Measurements from ENCODE around the gene OGA. TPM values are rescaled to one million over a fixed set of nuclear protein-coding genes. Genes with fewer than 3 reads are reported as not detected.

OGA gene
- total and polyA plus RNA-seq, 9 of the 15 experiments (the other 6 are each of a cell fraction or from before 2014, with no cell fraction given): 13.5 to 73.5 (median 59.5) TPM

- Histone ChIP-seq H3K36me3 (ENCODE audit: control insufficient read depth, insufficient read depth, low read length) (no peaks in the 10 kb centered on the region), H3K27ac (ENCODE audit: extremely low read depth, low read depth, low read length) (no peak overlapping the region), H3K27me3 (ENCODE audit: control insufficient read depth in 2 of 2, insufficient read depth in 2 of 2, low read length in 2 of 2) (peaks cover 23 to 49% of the 10 kb centered on the region in 2 experiments), H3K79me2 (ENCODE audit: control insufficient read depth, insufficient read depth, low read length) (no peaks in the 10 kb centered on the region), H4K20me1 (replicated peaks; ENCODE audit: control insufficient read depth, insufficient read depth, low read length) (0 out of 2 replicates have a peak, but pooled peaks cover 5% of the 10 kb centered on the region), H2AFZ (ENCODE audit: low read depth, low read length) (no peak overlapping the region), H3K9me1 (ENCODE audit: control insufficient read depth, insufficient read depth, low read length) (no peaks in the 10 kb centered on the region), H3K4me3 (no peak overlapping the region), H3K9ac (ENCODE audit: insufficient read depth in 1 of 2, low read depth in 2 of 2, low read length in 2 of 2) (no peak overlapping the region), H3K9me3 (replicated peaks; ENCODE audit: control insufficient read depth, insufficient read depth, low read depth, low read length) (no peaks in the 10 kb centered on the region), H3K4me1 (replicated peaks in 1 of 2; ENCODE audit: control insufficient read depth in 2 of 2, insufficient read depth in 2 of 2, low read length in 2 of 2) (peaks cover 0 to 15% of the 10 kb centered on the region in 2 experiments; a peak in 2 of 5 replicates), H3K4me2 (ENCODE audit: insufficient read depth, low read length) (no peak overlapping the region)
- DNase-seq (ENCODE audit: extremely low read depth in 1 of 4, low spot score in 3 of 4) (no peak), ATAC-seq (no peak), FAIRE-seq (no peak)
- TF ChIP-seq SUPT5H (IDR thresholded peaks at IDR 0.05): no peak
- no peak for TF ChIP-seq ZNF780A (CRISPR knock-in tag; IDR thresholded peaks at IDR 0.05)
- no peak for TF ChIP-seq GABPA (tag; conservative IDR thresholded peaks at IDR 0.05; ENCODE audit: low read depth)
- TF ChIP-seq MBD1 (CRISPR knock-in tag; IDR thresholded peaks at IDR 0.05): no peak
- TF ChIP-seq ZKSCAN1 (IDR thresholded peaks at IDR 0.05; ENCODE audit: low read depth, low read length): no peak
- no peak for TF ChIP-seq KHSRP (IDR thresholded peaks at IDR 0.05)
- no peak for TF ChIP-seq ZNF165 (CRISPR knock-in tag; IDR thresholded peaks at IDR 0.05; ENCODE audit: borderline replicate concordance)
- no peak for TF ChIP-seq RBM14 (IDR thresholded peaks at IDR 0.05; ENCODE audit: borderline replicate concordance, insufficient read depth, low read depth, low read length)
- no peak for TF ChIP-seq HMG20B (CRISPR knock-in tag; IDR thresholded peaks at IDR 0.05)
- TF ChIP-seq ZBTB8A (IDR thresholded peaks at IDR 0.05; ENCODE audit: partially characterized antibody): no peak
- no peak for TF ChIP-seq ESRRA (IDR thresholded peaks at IDR 0.05; ENCODE audit: borderline replicate concordance, low read depth)
- no peak for TF ChIP-seq SFPQ (IDR thresholded peaks at IDR 0.05; ENCODE audit: low read depth, low read length)
- TF ChIP-seq GATAD2A (IDR thresholded peaks at IDR 0.05): no peak
- no peak for TF ChIP-seq GATAD2B (IDR thresholded peaks at IDR 0.05; ENCODE audit: borderline replicate concordance)
- no peak for TF ChIP-seq POLR2A (conservative IDR thresholded peaks at IDR 0.05)
- no peak for TF ChIP-seq SIN3A (IDR thresholded peaks at IDR 0.05; ENCODE audit: borderline replicate concordance in 2 of 2, control insufficient read depth in 1 of 2, low read depth in 2 of 2, low read length in 2 of 2)
- no peak for TF ChIP-seq ATF7 (IDR thresholded peaks at IDR 0.05)
- 67% methylated on average over 3 of the region's 5 CpGs for WGBS (ENCODE audit: insufficient coverage, low coverage, missing lambda C conversion rate)
- POLR2A ChIA-PET: interaction anchor here (0.5 to 1.5 kb wide), 2 partner anchors 12 to 540 kb away, joined by 4 to 6 read pairs; no protein-coding TSS in a partner anchor
- intact Hi-C loops (cut with micrococcal nuclease): no loop called here
- no TSS peak for BruUV-seq (replicated peaks)
- in situ Hi-C loops (cut with MboI): no loop called here
- CTCF ChIA-PET (ENCODE audit: low intra/inter-chr PET ratio): no interaction called here
Measured at GRCh38 chr10:101769541-101770180, 48.6 kb downstream of the OGA start.

All from K562 (cell line).